ENCODE results near the gene SMYD3.

SMYD3 gene

DNA sequence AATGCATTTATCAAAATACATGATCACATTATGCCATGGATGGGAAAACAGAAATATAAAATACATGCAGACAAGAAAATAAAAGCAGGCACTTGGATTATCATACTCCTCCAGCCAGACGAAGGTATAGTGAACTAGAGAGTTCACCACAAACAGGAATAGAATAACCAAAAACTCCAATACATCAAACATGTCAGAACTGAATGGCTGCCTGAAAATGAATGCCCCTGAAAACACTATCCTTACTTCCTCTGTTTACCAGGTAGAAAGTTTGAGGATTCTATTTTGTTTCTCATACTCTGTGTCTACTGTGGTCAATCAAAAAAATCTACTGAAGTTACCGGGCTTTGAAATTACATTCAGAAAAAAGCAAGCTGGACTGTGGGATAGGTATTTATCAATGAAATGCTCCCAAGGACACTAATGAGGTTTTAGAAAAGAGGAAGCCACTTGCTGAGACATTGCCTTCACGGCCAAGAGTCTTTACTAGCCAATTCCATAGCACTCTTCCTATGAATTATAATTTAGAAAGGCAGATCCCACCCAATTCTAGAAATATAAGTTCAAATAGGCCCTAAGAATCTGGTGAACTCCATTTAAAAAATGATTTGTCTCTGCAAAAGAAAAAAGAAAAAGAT is 197.7 kb downstream of the SMYD3 start:
- no peak for DNase-seq (ENCODE audit: low read depth in 2 of 3, low spot score in 1 of 3)

DNA sequence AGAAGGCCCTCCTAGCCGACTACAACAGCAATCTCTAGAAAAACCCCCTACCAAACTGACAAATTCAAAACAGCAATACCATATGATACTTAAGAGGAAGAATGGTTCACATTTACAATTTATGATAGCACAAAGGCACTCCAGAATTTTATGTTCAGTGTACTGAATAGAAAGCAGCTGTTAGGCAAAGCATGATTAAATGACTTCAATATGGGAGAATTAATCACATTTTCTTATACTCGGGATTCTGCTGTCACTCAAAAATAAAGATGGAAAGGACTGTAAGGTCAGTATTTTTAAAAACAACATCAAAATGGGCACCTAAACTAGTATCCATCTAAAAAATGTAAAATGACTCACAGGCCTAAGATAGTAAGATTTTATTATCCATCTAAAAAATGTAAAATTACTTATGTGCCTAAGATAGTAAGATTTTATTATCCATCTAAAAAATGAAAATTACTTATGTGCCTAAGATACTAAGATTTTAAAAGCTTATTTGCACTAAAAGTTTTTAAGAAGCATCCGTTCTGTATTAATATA is 198.5 kb downstream of the SMYD3 start:
- DNase-seq (ENCODE audit: low read depth in 2 of 3, low spot score in 1 of 3): no peak

DNA sequence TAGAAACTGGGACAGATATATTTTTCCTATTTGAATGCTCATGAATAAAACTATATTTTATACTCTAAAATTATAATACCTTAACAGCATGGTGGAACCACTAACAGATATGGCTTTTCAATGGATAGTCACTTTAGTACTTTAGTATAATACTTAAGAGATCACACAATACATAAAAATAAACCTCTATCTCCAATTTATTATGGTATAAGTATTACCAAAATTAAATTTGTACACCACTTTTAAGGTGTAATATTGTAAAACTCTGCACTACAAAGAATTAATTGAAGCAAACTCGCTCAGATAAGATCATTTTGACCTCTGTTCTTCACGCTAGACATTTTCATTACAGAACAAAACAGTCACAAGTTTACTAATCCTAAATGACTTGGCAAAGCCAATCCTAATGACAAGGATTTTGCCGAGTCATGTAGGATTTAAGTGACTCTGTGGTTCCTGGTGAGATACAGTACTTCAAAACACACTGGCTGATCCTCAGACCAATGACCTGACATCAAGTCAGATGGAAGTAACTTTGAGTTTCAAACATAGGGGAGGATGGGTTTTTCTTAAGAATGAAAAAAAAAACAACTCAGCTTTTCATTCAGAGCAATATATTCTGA is 200.6 kb downstream of the SMYD3 start:
- no peak for DNase-seq (ENCODE audit: low read depth in 2 of 3, low spot score in 1 of 3)

DNA sequence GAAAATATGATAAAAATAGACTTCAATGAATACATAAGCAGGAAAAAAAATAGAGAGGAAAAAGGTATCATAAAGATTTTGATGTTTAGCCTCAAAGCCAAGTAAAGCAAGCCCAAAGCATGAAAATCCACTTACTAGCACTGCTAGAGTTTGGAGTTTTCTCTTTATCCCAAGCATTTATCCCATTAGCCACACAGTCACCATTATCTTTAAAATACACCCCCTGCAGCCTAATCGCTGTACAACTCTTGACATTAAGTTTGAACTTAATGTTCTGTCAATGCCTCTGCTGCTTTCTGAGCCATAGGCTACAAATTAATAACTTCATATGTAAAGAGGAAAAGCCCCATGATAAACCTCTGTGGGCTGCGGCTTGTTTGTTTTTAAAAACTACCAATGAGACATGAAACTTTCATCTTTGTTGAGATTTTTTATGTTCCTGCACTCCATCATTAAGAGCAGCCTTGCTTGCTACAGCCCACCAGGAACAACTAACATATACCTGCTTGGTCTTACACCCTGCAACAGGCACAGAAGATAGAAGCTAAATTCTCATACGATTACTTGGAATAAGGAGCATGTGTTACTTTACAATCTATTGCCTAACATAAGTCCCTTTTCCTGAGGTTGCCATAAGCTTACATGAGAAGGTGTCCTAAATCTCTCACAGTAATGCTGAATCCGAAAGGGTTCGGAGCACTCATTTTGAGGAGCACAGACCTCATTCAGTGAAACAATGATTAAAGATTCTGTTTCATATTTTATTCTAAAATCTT is 202.4 kb downstream of the SMYD3 start:
- DNase-seq (ENCODE audit: low read depth in 2 of 3, low spot score in 1 of 3): no peak

DNA sequence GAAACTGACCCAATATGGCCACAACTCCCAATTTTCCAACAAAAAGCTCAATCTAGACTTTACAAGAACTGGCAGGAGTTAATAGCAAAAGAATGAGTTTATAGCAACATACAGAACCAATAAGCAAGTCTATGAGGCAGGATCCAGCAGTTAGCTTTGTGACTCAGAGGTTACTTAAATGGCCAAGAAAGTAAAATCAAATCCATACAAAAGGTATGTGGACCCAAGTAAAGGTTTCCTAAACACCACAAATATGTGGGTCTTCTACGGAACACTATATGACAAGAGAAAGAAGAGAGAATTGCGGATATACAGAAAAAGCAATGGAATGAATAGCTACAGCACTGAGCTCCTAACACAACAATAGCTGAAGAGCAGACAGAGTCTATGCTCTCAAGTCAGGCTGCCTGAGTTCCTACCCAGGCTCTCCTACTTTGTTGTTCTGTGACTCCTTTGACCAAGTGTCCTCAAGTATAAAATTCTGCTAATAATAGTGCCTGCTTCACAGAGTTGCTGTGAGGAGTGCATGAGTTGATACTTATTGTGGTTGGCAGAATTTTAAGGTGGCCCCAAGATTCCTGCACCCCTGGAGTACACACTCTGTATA is 204.3 kb downstream of the SMYD3 start:
- no peak for DNase-seq (ENCODE audit: low read depth in 2 of 3, low spot score in 1 of 3)

DNA sequence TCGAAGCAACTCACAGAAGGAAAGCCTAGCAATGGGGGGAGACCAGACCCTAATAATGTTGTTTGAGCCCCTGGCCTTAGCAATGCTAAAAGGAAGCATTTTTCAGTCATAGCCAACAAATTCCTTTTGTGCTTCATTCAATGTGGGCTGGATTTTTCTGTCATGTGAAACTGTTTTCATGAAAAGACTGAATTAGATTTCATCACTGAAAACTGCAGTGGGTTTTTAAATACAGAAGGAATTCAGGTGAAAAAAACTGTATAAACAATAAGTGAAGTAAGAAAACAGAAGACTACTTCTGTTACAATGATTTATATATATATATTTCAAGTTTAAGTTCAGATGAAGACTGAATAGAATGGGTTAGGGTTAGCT is 204.8 kb downstream of the SMYD3 start:
- DNase-seq (ENCODE audit: low read depth in 2 of 3, low spot score in 1 of 3): no peak

DNA sequence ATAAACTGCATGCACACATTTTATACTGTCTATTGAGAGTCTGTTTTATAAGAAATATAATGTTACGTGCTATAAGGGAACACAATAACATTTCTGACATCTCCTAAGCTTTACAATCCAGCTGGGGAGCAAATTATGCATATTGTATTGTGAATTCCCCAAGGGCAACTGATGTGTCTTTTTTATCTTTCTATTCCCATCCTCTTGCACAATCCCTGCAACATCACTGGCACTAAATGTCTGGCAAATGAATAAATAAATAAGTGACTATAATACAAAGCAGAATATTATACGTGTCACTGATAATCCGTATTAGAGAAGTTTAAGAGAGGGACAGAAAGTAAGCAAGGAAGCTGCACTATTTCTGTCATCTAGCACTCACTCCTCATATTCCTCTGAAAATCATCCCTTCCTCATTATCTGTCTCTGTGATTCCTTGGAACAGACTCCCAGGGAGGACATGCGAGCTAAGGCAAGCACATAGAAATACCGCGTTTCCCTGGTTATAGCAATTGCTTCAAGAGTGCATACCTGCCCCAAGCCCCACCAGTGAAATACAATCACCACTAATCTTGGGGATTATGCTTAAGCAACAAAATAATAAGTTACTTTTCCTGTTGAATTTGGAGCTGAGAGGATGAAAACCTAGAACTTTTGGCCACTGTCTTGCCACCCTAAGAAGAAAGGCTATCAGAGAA is 205.4 kb downstream of the SMYD3 start:
- DNase-seq (ENCODE audit: low read depth in 2 of 3, low spot score in 1 of 3): no peak

DNA sequence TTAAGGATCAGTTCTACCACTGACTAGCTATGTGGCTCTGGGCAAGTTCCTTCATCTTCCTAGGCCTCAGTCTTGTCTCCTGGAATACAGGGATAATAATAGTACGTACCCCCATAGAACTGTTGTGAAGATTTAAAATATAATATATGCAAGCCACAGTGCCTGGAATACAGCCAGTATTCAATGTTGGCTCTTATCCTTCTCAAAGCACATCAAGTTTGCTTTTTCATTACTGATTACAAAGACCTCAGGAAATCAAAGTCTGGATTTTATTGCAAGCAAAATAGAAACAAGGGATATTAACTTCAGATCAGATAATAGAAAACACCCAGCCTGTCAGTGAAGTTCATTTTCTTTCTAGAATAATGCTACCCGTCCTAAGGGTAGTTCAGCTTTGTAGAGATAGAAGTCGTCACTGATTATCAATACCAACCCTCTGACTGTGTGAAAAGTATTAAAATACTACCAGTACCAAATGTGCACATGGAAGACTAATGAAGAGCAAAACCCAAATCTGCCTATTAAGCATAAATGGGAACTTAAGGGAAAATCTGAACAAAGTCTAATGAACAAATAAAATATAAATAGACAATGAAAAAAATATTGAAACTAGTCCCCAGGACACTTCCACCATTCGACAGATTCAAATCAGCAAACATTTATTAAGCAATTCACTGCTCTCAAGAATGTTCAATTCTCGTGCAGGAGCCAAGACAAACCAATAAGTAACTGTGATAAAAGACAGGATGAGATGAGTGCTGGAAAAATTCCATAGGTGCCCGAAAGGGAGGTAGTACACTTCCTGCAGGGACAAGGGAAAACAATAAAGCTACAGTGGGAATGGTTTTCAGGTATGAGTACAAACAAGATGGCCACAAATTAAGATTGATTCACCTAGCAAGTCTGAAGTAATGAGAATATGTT is 206.2 kb downstream of the SMYD3 start:
- no peak for DNase-seq (ENCODE audit: low read depth in 2 of 3, low spot score in 1 of 3)

DNA sequence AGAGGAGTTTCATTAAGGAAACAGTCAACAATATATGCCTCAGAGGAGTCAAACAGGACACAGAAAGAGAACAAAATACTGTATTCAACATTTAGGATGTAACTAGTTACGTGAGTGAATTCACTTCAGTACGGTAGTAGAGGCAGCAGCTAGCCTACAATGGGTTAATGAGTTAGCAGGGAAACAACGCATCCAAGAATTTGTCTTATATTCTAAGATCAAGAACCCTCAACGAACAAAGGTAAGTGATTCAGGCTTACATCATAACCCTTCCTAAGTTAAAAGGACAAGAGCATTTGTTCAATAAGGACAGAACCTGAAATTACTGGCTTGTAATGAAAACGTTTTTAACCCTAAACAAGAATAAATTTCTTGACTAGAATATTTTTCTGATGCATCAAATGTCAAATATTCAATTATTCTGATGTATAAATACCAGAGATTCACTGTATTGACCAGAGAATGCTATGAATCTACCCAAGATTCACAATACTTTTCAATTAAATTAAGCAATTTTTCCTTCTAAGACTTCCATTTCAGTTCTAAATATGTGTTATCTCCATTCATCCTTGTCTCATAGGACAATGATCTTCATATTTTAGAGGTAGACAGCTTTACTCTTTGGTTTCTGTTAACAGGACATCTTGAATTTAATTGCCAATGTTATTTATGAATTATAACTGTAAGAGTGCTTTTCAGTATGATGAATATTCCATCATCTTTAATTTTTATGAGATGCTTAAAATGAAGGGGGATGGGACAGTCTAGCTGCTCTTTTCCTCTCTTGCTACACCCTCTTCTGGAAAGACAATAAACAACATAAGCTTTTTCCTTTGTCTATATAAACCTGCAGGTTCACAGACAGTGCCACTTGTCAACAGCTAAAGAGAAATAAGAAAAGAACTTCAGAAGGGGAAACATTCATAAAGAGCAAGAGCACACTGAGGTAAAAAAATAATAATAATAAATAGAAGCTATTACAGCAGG is 209.5 kb downstream of the SMYD3 start:
- DNase-seq (ENCODE audit: low read depth in 2 of 3, low spot score in 1 of 3): no peak

DNA sequence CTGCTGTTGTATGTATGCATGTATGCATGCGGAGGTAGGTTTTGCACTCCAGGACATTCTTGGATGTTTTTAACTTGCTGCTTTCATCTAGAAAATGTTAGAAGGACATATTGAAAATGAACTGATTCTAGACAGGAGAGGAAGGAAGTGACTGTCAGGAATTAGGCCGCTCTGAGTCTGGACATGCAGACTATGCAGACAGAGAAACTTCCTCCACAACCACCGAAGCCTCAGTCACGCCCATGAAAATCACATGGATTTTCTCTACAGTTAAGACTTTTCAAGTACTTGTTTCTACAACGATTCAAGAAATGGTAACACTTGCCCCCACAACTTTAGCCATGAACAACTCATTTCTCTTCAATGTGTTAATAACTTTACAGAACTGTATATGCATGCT is 211.1 kb downstream of the SMYD3 start:
- no peak for DNase-seq (ENCODE audit: low read depth in 2 of 3, low spot score in 1 of 3)

DNA sequence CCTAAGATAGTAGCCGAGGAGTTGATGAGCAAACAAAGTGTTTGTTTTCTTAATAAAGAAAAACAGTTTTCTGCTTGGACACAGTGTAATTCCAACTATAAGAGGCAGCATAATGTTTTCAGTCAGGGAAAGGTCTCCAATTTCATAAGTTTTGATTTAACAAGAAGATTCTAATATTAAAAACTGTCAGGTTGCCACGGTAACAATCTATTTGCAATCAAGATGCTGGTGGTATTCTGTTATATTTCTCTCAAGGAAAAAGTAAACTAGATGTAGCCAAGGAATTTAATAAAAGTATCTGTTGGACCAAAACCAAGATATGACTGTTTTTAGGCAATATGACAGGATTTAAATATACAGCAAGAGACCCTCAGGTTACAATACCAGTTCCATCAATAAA is 211.7 kb downstream of the SMYD3 start:
- DNase-seq (ENCODE audit: low read depth in 2 of 3, low spot score in 1 of 3): no peak

DNA sequence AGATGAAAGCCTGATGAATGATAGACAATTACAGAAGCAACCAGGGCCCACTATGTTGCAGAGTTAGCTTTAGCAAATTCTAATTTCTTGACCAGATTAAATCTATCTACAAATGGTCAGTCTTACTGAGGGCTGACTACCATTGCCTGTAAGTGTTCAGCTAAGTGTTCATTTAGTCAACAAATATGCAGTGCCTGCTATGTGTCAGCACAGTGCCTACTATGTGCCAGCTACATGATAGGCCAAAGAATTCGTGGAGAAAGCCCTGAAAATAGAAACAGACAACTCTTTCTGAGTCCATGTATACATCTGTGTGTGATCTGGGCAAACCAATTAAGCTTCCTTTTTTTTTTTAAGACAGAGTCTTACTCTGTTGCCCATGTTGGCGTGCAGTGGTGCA is 212.8 kb downstream of the SMYD3 start:
- no peak for DNase-seq (ENCODE audit: low read depth in 2 of 3, low spot score in 1 of 3)

DNA sequence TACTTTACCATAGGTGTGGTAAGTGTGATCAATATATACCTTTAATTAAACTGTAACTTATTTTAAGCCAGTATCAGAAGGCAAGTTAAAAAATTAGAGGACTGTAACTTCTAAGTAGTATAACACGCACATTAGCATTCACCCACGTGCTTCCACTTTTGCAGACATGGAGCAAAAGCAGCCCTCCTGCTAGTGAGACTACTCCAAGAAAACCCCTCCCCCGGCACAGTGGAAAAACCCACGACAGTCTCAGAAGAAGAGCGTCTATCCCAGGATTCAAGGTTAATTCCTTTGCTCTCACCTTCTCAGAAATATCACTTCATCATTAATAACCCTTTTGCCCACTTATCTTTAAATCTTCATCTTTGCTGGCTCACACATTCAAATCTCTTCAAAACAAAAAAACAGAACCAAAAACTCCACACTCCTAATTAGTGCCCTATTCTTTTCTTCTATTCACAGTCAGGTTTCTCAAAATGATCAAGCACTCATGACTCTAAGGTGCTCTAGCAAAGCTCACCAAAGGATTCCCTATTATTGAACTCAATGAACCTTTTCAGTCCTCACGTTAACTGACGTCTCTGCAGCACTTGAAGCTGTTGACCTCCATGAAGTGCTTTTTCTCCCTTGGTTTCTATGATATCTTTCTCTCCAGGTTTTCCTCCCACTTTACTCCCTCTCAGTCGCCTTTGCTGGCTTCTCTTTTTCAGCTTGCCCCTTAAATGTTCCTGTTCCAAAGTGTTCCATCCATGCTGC is 213.5 kb downstream of the SMYD3 start:
- DNase-seq (ENCODE audit: low read depth in 2 of 3, low spot score in 1 of 3): no peak

DNA sequence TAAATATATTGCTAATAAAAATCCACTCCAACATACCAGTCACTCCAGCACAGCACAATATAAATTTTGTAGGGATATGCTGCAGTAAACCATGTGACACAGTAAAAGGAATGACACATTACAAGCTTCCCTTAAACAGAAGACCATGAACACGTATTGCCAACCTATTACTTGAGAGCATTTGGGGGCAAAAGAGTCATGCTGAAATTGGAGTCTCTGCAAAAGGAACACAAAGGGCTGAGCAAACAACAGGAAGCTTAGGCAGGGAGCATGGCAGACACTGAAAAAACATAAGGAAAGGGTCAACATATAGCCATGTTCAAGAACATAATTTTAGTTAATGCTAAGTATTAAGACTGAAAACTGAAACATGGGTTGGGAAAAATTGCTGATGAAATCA is 214.5 kb downstream of the SMYD3 start:
- no peak for DNase-seq (ENCODE audit: low read depth in 2 of 3, low spot score in 1 of 3)

DNA sequence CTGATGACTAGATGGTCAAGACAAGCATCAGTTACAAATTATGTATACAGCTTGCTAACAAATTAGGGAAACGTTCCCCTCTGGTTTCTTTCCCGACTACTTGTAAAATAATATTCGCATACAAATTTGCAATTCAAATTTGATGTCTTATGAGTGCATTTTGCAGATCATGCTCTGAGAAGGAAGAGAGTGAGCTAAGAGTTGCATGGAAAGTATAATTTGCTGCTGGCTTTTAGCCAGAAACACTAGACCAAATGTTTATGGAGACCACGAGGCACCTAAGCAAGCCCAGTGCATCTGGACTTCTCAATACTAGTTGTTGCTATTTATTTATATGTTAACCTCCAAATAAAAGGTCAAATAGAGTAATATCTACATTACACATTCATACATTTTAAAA is 216.0 kb downstream of the SMYD3 start:
- no peak for DNase-seq (ENCODE audit: low read depth in 2 of 3, low spot score in 1 of 3)

DNA sequence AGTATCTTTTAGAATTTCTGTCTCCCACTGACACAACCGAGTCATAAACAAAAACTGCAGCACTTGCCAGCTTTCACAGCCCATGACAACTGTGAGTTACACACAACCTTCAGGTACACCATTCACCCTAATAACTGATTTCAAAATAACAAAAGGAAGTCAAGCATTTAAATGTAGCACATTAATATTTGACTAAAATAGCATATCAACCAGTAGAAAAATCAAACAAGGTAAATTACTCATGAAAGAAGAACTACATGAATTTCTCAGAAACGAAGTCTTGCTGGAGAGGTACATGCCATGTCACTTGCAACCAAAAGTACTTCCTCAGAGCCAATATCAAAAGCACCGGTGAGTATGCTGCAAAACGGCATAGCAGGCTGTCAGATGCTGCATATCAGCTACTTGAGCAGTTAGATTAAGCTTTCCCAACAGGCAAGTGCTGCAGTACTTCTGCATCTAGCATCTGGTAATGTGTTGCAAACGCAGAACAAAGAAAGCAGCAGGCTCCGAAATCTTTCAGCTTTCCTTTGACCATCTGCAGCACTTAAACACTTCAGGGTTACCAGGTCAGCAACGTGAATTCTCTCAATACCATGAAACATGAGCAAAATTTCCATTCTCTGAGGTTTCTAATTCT is 223.2 kb downstream of the SMYD3 start:
- no peak for DNase-seq (ENCODE audit: low read depth in 2 of 3, low spot score in 1 of 3)

DNA sequence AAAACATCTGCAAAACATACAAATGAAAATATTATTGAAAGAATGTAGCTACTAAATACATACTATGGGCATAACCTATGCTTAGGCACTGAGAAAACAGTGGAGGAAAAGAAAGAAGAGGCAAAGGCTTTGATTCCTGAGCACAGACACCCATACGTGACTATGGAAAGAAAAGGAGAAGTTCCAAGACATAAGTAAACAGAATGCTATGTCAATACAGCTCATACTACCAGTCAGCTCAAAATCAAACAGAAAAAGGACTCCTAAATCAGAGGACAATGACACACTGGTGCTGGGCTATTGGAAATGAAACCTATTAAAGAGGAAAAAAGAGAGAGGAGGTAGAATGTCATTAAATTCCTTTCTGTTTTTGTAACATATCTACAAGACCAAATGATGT is 225.4 kb downstream of the SMYD3 start:
- no peak for DNase-seq (ENCODE audit: low read depth in 2 of 3, low spot score in 1 of 3)

DNA sequence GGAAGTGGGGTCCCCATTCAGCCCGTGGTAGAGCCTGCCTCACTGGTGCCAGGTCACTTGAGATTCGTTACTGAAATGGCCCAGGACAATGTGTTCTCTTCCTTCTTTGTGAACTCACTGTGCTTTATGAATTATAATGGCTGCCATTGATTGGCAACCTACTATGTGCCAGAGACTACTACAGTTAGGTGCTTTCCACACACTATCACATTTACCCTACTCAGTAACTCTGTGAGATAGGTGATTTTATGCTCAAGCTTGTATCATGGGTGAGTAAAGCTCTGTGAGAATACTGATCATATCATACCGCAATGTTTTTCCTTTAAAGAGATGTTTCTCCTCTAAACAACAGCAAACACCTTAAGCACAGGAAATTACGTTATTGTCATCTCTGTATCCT is 225.9 kb downstream of the SMYD3 start:
- DNase-seq (ENCODE audit: low read depth in 2 of 3, low spot score in 1 of 3): no peak
